ENCODE data around the gene ZNF253.
"Not testable (repeated sequence)": the region's sequence is repeated elsewhere in the genome, so short reads cannot be mapped to it uniquely, and the experiment has no call there.

The ZNF253 gene

GRCh38 chr19:19865750-19866610 lies at the start of gene ZNF253:
TSS of gene ZNF253 (plus strand) at chr19:19865882. CDS start at chr19:19865997, 115 bp downstream.
- peak; percentile 96 for DNase-seq

GRCh38 chr19:19816679-19817078 lies 49.0 kb upstream of the ZNF253 start:
- DNase-seq, result no peak

GRCh38 chr19:19817357-19817756 lies 48.3 kb upstream of the ZNF253 start:
- no peak for DNase-seq

- DNase-seq, result no peak
These were observed 44.8 kb upstream of the ZNF253 start for GRCh38 chr19:19820774-19821320.

GRCh38 chr19:19821366-19821951 lies 44.2 kb upstream of the ZNF253 start, which contains the start of gene ZNF506:
TSS of gene ZNF506 (minus strand) at chr19:19821750. CDS start at chr19:19821603, 147 bp downstream.
- peak; percentile 91 for DNase-seq

GRCh38 chr19:19821976-19822375 lies 43.7 kb upstream of the ZNF253 start:
- DNase-seq, result not testable (repeated sequence)

- no peak for DNase-seq
These were observed 41.8 kb upstream of the ZNF253 start for GRCh38 chr19:19823916-19824315.

GRCh38 chr19:19826875-19827274 lies 38.8 kb upstream of the ZNF253 start:
- no peak for DNase-seq

- DNase-seq, result no peak
These were observed 30.1 kb upstream of the ZNF253 start for GRCh38 chr19:19835560-19836038.

GRCh38 chr19:19847781-19848180 lies 17.9 kb upstream of the ZNF253 start:
- DNase-seq, result no peak

- no peak for DNase-seq
These were observed 16.6 kb upstream of the ZNF253 start for GRCh38 chr19:19849056-19849455.

- not testable (repeated sequence) for DNase-seq
These were observed 13.9 kb upstream of the ZNF253 start for GRCh38 chr19:19851740-19852139.

- no peak for DNase-seq
These were observed 6.9 kb upstream of the ZNF253 start for GRCh38 chr19:19858751-19859150.

- no peak for DNase-seq
These were observed 4.8 kb upstream of the ZNF253 start for GRCh38 chr19:19860756-19861390.

- no peak for DNase-seq
These were observed 1.0 kb downstream of the ZNF253 start for GRCh38 chr19:19866611-19867248.

GRCh38 chr19:19870086-19870485 lies 4.4 kb downstream of the ZNF253 start:
- not testable (repeated sequence) for DNase-seq

GRCh38 chr19:19871932-19872331 lies 6.2 kb downstream of the ZNF253 start:
- no peak for DNase-seq

- DNase-seq, result no peak
These were observed 7.7 kb downstream of the ZNF253 start for GRCh38 chr19:19873381-19873780.

GRCh38 chr19:19877724-19878123 lies 12.0 kb downstream of the ZNF253 start:
- no peak for DNase-seq

- DNase-seq, result no peak
These were observed 18.9 kb downstream of the ZNF253 start for GRCh38 chr19:19884583-19884982.

- DNase-seq, result not testable (repeated sequence)
These were observed 26.6 kb downstream of the ZNF253 start for GRCh38 chr19:19892055-19892941.
